T-helper 22 cell (primary cell): Measurements from ENCODE around the gene PDLIM1.

Source experiments
- DNase-seq: peaks from one replicate; pipeline ENCODE4 v3.0.0-alpha.2; 2020; ENCODE audit warnings: low read depth

The PDLIM1 gene

DNA sequence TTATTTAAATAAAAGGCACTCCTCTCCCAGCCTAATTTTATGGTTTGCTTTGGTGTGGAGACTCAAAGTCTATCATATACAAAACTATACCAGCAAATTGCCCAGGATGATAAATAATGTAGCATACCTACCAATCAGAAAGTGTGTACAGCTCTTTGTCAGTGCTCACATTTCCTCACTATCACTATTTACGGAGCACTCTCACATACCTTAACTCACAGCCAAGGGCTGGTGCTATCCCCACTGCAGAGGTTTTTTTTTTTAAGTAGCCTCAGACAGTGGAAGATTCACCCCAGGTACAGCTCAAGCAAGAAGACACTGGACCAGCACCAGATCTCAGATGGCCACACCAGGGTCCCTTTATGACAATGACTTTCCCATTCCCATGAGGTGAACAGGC lies 2.5 kb downstream of the PDLIM1 start:
- no peak for DNase-seq

DNA sequence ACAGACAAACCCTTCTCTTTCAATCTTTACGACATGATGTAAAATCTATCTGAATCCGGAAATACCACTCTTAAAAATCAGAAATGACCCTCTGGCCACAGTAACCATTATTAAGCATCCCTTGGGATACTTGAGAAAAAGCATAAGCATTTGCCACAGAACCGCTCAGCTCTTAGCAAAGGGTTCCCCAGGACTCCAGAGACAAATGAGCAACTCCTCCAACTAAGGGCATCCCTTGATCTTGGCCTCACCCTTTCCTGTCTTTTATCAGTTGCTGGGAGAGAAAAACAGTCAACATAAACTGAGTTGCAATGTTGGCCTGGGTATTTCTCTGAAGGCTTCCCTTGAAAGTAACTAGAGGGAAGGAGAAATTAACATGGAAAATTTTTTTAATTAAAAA lies 3.5 kb downstream of the PDLIM1 start:
- DNase-seq, result no peak

DNA sequence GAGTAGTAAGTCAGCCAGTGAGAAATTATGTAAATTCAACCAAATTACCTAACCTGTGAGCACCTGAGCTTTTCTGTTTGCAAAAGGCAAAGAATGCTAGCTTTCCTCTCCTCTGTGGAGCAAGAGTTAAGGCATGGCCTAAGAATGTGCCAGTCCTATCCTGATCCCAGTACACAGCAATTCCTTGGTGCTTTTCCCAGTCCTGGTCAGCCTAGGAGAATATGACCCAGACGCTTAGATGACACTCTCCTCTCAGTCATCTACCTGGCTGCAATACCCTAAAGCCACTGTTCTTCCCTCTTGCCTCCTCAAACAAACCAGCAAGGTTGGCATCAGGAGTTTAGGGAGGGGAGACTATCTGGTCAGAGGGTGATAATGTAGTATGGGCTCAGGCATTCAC lies 4.1 kb downstream of the PDLIM1 start:
- no peak for DNase-seq

DNA sequence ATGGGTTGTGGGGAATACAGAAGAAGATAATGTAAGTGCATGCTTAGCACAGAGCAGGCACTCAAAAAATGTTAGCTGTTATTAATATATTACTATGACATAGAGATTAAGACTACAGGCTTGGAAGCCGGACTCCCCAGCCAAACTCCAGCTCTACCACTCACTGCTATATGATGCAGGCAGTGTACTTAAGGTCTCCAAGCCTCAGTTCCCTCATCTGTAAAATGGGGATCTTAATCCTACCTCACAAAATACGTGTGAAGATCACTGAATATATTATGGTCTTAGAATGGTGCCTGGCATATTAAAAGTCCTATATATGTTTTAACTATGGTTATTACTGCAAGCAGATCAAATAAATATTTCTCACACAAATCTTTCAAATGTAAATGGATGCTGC lies 5.2 kb downstream of the PDLIM1 start:
- DNase-seq, result no peak

DNA sequence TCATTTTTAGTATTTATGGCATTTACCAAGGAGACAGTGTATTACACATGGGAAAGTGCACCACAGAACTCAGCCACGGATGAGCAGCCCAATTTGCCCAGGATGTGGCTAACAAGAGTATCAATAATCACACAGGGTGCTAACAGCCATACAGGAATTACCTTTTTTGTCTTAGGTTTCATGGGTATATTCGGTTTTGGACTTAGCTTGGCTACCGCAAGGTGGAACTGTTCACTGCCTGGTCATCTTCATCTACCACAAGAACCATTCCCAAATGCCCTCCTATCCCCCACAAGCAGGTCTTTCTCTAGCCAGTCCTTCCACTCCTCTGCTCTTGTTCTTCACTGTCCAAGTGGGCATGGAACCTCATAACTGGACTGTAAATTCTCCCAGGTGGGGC lies 6.0 kb downstream of the PDLIM1 start:
- DNase-seq, result no peak

DNA sequence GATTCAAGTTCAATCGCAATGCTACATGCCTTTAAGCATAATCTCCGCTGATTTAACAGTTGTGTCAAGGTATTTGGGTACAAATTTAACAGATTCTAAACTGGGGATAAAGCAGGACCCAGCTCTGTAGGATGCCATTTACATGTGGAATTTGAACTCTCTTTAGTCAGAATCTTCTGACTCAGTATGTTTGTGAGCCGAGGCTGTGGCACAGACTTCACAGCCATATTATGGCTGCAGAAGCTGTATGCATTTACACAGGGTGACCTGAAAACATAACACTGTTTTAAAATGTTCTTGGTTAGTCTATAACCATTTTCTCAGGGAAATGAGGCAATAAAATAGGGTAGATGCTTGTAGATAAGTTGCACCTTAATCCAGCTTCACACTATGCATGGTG lies 8.7 kb downstream of the PDLIM1 start:
- no peak for DNase-seq

DNA sequence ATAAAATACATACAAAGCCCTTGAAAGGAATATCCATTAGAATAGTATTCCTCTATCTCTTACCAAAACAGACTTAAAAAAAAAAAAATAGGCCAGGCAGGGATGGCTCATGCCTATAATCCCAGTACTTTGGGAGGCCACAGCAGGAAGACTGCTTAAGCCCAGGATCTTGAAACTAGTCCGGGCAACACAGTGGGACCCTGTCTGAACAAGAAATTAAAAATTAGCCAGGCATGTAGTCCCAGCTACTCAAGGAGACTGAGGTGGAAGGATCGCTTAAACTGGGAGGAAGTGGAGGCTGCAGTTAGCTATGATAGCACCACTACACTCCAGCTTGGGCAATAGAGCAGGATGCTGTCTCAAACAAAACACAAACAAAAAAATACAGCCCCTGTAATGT lies 9.6 kb downstream of the PDLIM1 start:
- DNase-seq, result no peak

DNA sequence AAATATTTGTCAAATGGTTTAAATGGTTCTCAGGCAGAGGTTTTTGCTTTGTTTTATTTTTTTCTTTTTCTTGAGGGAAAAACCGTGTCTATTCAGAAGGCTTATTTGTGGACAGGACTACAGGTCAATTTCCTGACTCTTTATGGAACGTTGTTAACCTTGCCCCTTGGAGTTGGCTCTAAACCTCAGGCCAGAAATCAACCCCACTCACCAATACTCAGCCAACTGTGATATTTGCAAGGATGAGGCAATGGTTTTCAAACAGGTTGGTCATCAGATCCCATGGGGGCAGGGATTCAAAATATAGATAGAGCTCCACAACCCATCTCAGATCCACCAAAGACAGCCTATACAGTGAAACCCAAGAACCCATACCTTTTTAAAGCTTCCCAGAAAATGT lies 10.2 kb downstream of the PDLIM1 start:
- no peak for DNase-seq

DNA sequence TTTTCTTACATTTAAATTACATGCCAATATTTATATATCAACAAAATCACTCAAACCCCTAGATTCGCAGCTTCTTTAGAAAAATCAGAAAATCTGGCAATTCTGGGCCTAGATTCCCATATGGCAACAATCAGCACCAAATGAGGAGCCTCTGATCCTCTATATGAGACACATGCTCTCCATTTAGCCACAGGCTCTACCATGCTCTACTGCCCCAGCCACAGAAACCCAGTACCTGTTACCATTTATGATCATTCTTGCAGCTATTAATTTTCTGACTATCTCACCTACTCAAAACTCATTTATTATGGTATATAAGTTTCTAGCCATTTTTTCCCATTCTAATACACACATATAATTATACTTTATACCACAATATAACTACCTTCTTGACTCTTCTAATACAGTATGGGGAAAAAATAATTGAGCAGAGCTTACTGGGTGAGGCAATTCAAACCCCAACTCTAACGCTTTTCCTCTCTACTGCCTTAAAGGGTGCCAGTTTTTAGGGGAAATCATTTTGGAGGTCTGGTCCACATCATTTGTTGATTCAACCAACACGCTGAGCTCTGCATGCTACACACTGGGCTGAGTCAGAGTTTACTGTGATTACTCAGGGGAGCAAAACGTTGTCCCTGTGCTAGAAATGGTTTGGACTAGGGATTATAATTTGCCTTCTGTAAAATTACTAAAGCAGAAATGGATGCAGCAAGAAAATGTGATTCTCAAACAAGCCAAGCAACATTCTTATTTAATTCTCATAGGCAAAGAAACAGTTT lies 11.6 kb downstream of the PDLIM1 start:
- no peak for DNase-seq

DNA sequence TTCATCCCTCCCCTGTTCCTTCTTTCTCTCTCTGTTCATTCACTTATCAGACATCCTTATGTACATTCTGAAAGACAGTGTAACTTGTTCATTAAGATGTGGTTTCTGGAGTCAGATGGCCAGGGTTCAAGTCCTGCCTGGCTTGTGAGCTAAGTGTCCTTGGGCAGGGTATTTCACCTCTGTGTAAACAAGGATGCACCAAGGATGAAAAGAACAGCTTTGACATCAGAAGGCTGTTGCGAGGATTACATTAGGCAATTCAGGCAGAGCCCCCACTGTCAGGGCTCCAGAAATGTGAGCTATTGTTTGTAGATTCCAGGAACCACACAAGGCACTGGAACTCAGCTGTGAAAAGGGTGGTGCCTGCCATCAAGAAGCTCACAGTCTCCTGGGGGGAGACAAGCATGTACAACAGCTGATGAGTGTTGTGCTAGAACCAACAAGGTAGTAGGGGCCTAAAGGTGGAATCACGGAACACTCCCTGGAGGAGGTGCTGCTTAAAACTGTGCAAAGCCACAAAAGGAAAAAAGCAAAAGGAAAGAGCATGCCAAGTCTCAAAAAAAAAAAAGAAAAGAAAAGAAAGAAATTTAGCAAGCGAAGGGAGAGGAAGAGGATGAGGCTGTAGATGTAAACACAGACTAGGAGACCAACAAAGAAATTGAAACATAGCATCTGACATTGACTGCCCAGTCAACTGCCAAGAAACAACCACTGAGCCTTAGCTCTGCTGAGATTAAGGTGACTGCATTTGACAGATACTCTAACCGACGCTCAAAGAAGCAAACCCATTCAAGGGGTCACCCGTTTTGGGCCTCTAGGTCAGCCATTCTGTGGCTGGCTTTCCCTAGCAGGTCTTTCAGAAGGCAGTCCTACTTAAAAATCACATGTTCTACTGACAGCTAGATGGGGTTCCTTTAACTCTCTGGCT lies 12.5 kb downstream of the PDLIM1 start:
- DNase-seq, result no peak

DNA sequence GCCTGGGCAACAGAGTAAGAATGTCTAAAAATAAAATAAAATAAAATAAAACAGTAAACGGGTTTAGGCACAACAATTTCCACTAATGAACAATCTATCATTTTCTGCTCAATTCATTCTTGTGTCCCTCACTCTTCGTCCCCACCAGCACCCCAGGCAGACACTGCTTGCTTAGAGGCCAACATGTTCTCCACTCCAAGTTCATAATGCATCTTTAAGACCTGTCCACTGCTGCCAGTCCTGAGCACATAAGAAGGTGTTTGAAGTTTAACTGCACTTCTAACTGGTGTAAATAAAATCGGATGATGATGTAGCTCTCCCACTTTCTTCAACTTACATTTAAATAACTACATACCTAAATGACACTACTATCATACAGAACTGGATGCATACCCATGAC lies 13.2 kb downstream of the PDLIM1 start:
- no peak for DNase-seq

DNA sequence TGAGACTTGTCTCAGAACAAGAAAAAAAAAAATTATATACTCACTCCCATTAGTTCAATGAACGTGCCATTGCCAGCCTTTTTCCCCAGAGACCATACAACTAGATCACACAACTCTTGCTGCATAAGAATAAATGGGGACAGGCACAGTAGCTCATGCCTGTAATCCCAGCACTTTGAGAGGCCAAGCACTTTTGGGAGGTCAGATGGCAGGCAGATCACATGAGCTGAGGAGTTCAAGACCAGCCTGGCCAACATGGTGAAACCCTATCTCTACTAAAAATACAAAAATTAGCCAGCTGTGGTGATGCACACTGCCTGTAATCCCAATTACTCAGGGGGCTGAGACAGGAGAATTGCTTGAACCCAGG lies 13.6 kb downstream of the PDLIM1 start:
- no peak for DNase-seq

DNA sequence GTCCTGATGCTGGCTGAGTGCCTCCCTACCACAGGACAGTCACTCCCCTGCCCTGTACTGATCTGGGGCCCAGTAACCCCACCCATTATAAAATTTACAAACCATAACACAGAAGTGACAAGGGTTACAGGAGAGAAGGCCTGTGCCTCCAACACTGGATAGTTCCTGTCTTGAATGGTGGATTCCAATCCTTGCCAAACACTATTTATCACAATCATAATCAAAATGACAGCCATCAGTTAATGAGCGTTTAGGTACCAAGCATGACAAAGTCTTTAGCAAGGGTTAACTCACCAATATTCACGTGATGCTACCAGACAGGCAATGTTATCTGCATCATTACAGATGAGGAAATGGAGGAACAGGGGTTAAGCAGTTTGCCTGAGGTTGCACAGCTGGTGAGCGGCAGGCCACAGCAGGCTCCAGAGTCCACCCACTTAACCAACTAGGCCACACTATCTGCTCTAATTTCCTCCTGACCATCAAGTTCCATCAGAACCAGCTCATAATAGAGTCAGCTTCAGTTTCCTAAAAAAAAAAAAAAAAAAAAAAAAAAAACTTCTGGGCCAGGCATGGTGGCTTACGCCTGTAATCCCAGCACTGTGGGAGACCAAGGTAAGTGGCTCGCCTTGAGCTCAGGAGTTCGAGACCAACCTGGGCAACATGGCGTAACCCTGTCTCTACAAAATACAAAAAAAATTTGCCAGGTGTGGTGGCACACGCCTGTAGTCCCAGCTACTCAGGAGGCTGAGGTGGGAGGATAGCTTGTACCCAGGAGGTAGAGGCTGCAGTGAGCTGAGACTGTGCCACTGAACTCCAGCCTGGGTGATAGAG lies 14.2 kb downstream of the PDLIM1 start:
- DNase-seq, result no peak

DNA sequence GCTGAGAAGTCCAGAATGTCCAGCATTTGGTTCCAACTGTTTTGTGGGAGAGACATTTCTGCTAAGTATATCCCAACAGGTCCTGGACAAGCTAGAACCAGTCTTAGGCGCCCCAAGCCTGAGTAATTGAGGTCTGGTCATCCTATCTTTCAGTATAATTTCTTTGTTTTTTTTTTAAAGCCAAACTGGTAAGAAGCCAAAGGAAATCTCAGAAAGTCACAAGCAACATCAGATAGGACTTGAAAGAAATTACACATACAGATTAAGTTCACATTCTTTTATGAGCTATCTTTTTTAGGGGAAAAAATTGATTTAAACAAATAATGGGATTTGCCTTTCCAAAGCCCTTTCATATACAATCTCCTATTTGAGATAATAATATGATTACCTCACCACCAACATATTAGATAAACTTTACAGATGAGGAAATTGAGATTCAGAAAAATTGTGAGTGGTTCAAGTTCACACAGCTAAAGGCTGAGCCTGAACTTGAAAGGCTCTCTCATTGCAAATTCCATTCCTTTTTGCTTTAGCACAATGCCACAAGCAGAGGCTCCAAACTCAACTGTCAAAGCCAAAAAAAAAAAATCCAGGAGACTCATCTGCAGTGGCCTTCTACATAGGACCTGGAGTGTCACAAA lies 15.0 kb downstream of the PDLIM1 start:
- DNase-seq, result no peak

DNA sequence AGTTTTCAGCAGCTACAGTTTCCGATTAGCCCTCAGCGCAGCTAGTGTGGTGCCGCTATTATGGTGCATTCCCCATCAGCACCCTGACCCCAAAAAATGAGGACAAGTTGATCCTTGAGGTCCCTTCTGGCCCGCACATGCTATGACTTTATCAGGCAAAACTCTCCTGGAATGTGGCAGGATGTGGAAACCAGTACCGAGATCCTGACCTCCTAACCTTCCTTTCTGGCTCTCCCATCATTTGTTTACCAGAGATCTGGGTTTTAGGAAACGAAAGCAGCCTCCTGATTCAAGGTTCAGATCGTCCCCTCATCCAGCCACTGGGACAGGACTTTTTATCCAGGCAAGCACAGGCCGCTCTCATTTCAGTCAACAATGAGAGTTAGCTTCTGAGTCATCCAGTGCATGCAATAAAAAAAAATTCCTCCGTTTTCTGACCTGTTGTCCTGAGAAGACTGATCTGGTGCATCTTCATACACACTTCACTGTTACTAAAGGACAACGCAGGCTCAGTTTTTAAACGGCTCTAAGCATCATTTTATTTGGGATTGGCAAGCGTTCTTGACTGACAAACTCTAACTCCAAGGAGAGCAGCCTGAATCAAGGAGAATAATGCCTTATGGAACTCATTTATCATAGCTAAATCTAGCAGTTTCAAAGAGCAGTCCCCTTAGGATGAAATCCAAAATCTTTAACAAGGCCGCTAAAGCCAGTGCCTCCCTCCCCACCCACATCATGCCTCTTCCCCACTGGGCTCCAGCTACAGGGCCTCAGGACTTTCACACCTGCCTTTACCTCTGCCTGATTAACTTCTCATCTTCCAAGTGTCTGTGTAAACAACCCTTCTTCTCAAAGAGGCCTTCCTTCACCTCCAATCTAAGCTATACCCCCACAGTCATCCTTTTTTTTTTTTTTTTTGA lies 17.1 kb downstream of the PDLIM1 start:
- no peak for DNase-seq

DNA sequence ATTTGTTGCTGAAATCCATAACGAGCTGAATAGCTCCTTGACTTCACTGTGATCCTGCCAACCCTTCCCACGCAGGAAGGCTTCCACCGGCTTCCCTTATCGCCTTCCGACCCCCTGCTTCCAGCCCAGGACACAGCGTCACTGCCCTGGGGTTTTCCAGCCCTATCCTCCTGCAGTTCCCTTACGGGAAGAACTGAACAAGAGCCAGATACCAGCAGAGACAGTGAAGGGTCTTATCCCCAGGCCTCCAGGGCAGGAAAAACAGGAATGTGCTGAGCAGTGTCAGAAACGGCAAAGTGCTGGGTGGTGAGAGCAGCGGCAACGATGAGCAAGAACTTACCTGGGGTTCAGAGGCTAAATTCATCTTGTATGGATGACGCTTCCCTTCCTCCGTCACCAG lies 22.4 kb downstream of the PDLIM1 start:
- no peak for DNase-seq

DNA sequence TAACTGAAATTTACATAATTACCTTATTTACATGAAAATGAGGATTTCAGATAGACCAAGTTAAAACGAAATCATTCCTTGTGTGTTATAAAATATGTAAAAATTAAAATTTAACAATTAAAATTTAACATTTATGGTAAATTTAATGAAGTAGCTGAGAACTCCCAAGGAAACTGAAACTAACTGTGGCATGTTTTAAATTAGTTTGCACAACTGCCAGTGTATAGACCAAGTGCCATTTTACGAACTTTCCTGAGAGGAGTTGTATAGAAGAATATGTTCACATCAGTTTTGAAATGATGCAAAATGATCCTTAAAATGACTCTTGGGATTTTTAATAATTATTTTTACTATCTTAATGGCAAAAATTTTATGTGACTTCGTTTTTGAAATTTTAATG lies 23.6 kb downstream of the PDLIM1 start:
- DNase-seq, result no peak

DNA sequence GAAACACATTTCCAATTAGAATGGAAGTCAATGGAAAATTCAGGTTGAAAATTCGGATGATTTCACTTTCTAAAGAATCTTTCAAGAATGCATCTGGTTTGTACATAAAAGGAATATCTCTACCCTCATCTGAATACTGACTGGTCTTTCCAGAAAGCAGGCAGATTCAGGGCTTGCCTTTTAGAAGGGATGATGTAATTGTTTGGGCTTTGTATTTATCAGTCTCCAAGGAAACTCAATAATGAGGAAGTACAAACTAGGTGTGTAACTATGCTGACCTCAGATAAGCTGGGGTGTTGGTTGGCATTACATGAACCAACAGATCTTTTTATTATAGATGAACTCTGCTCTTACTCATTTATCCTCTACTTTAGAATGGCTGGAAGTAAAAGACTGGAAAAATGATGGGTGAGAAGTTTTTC lies 24.1 kb downstream of the PDLIM1 start:
- no peak for DNase-seq

DNA sequence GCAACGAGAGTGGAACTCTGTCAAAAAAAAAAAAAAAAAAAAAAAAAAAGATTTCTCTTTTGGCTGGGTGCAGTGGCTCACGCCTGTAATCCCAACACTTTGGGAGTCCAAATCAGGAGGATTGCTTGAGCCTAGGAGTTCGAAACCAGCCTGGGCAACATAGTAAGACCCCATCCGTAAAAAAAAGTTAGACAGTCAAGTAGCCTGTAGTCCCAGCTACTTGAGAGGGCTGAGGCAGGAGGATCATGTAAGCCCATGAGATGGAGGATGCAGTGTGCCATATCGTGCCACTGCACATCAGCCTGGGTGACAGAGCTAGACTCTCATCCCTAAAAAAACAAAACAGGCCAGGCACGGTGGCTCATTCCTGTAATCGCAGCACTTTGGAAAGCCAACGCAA lies 25.2 kb downstream of the PDLIM1 start:
- no peak for DNase-seq

DNA sequence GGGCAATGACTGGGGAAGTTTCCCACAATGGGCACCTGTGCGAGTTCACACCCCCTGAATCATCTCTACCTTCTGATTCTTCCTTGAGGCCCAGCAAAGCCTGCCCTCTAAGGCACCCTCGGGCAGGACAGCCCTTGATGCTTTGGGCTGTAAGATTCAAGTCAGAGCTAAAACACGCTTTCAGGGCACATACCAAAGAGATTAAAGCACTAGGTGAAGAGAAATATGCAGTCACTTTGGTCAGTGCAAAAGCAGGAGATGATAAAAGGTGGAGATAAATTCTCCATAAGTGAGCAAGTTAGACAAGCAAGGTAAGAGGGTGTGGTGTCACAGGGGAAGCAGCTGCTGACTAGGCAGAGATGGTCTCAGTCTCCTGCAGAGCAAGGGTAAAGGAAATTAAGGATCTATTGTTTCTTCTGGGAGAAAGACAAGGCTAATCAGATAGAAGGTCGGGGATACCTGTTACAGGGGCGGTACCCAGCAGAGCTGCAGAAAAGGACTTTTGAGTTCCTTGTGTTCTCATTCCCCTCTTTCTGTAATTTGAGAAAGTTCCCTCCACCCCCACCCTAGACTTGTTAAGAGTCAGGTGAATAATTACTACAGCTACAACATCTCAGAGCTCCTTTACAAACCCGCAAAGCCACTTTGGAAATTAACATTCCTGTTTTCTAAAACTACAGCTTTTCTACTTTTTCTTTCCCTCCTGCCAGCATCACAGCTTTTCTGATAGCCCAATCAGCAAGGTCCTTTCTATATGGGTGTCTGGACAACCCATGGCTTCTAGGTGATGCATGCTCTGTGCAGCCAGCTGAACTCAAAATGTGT lies 26.4 kb downstream of the PDLIM1 start:
- no peak for DNase-seq
